ENCODE results near the gene RAP1B.

- TF ChIP-seq CTCF (optimal IDR thresholded peaks at IDR 0.05 in 1 of 3, IDR thresholded peaks at IDR 0.05 in 1 of 3, conservative IDR thresholded peaks at IDR 0.05 in 1 of 3; ENCODE audit: extremely low read depth in 1 of 3, insufficient read depth in 2 of 3, low read length in 3 of 3), result no peak
- no peak for TF ChIP-seq EZH2 (IDR thresholded peaks at IDR 0.05; ENCODE audit: low read length)
Measured at GRCh38 chr12:68585966-68586365, 24.7 kb upstream of the RAP1B start.
